HG03460 (cell line): ENCODE measurements around the gene ABR.

Experiments used
- ATAC-seq: cut with Tn5 transposase; IDR thresholded peaks from one replicate; pipeline ENCODE4 v1.9.1; 2021; ENCODE audit not compliant: unreplicated experiment

ABR gene

DNA sequence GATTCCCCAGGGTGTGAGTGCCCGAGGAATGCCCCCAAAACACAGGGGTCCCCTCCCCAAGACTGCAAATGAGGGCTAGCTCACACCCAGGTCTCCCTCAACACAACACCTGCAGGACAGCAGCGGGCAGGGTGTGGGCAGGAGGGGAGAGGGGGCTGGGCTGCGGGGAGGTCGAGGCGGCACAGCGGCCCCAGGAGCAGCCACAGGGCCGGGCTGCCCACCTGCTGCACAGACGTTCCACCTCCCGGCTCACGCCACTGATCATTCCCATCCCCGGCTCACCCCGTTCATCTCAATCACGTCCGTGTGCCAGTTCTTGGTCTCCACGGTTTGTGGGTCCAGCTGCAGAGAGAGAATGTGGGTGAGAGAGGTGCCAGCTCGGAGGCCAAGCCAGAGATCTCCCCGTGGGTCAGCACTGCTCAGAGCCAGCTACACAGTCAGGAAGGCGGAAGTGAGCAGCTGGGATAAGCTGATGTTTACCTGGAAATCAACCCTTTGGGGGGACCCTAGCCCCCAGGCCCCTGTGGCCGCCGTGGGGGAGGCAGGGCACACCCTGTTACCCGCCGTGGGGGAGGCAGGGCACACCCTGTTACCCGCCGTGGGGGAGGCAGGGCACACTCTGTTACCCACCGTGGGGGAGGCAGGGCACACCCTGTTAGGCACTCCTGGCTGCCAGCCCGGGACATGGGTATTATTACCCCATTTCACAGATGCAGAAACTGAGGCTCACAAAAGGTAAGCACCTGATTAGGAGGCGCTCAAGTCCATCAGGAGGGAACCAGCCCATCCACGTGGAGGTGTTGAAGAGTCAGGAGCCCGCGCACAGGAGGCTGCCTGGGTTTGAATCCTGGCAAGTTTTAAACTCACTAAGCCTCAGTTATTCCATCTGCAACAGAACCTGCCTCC, 166.7 kb downstream of the ABR start:
- ATAC-seq: no peak

DNA sequence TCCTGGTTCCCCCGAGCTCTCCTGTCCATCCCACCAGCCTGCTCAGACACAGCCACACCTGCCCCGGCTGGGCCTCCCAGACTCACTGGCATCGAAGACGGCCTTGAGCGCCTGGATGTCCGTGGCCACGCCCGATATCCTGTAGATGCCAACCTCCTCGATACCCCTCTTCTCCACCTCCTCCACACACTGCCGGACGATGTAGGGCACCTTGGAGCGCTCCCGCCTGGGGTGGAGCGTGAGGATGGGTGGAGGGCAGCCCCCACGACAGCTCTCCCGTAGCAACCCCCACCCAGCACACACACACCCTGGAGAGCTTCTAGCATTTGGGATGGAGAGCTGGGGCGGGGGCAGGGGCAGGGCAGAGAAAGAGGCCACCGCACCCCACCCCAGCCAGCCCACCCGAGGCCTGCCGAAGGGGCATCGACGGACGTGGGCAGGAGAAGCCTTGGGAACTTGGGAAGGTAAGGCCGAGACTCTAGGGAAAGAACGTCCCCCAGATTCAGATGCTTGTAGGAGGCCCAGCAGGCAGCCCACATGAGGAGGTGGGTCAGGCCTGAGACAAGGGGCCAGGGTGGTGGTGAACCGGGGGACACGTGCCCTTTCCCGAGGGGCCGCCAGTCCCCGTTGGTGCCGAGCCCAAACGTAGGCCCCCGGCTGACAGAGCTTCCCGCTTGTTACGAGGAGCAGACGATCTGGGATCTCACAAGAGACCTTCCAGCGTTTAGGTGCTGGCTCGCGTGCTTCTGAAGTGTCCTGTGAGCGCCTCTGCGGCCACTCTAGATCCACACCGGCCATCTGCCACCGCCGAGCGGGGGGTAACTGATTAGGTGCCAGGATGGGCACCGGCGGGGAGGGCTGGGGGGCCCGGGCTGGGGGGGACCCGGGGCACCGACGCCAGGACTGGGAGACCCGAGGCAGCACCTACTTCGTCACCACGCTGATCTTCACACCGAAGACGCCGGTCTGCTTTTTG, 167.7 kb downstream of the ABR start:
- no peak for ATAC-seq

DNA sequence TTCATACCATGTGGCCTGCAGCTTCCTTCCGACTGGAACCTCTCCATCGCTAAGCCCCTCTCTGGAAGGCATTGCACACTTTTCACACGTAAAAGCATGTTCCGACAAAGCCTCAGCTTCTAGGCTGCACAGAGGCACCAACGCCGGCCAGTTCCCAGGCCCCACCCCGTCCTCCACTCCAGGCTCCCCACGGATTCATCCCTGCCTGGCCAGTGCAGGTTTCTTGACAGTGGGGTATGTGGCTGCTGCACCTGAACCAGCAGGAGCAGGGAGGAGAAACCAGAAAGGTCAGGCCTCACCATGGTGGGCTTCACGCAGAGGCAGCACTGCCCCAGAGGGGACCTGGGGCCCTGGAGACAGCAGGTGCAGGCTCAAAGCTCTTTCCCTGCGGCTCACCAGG, 168.6 kb downstream of the ABR start:
- no peak for ATAC-seq

DNA sequence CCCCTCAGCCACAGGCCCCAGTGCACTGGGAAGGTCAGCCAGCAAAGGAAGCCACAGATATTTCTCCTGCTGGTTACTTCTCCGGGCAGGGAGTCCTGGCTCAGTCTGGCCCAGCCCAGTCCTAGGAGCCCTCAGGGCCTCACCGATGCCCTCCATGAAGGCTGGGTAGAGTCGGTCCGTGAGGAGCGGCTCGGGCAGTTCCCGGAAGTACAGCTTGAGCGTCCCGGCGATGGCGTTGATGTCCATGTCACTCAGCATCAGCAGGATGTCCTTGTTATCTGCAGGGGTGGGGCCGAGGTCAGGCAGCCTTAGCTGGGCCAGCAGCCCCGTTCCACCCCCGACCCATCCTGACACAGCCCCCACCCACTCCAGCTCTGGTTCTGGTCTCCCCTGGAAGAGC, 169.2 kb downstream of the ABR start:
- no peak for ATAC-seq

DNA sequence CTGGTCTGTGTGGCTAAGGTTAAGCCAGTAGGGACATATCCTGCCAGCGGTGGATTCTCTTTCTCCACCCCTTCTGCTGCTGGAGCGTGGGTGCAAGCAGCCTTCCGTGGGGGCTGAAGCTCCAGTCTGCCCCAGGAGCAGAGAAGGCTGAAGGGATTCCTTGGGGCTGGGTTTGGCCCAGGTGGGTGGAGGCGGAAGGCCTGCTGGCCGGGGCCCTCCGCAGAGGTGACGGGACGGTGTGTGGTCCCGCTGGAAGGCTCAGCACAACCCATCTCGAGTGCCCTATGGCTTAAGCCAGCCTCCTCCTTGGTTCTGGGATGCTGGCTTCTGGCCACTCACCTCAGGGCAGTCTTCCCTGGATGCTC, 169.7 kb downstream of the ABR start:
- no peak for ATAC-seq

DNA sequence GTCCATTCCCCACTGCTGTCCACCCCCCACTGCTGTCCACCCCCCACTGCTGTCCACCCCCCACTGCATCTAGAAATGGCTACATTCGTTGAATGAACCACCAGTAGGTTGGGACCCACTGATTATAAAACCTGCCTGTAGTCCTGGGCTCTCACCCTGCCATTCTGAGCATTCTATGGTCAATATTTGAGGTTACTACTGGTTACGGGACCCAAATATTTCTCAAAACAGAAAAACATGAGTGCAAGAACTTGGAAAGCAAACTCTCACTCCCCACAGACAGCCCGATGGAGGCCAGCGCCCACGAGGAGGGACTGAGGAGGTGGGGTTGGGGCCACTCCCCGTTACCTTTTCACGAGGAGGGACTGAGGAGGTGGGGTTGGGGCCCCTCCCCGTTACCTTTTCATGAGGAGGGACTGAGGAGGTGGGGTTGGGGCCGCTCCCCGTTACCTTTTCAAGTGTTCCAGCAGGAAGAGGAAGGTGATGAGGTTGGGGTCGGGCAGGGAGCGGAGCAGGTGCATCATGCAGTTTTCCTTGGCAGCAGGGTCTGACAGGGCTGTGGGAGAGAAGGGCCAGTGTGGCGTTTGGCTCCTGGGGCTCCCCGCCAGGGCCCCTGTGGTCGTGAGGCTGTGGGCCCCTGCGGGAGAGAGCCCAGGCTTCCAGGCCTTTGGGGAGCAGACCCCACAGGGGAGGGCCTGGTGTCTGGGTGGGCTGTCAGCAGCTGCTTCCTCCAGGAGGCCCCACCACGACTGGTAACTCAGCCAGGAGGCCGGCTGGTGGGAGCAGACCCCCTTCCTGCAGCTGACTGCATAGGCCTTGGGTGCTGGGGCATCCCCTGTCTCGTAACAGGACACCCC, 170.3 kb downstream of the ABR start:
- no peak for ATAC-seq

DNA sequence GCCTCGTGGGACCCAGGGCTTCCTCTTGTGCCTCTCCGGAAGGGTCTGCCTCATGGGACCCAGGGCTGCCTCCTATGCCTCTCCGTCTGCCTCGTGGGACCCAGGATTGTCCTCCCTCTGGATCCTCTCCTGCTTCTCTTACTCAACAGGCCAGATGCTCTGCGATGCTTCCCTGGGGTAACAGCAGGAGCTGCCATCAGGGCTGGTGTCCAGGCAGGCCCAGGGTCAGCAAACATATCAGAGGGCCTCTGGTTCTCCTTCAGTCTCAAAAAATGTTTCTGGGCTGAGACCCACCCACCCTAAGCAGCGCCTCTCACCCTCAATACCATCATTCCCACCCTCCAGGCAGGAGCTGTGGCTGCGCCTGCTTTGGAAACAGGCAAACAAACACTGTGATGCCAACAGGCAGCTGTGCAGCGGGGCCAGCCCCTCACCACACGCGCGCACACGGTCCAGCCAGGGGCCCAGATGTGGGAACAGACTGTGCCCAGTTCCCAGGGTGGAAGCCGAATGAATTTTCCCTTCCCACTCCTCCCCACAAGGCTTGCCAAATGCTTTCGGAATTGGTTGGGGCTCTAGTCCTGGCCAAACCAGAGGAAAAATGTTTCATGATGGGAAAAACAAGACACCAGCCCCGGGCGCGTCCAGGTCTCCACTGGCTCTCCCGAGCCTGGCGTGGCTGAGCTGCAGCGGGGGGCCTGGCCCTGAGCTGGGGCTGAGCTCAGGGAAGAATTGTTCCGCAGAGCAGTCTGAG, 171.6 kb downstream of the ABR start:
- no peak for ATAC-seq

DNA sequence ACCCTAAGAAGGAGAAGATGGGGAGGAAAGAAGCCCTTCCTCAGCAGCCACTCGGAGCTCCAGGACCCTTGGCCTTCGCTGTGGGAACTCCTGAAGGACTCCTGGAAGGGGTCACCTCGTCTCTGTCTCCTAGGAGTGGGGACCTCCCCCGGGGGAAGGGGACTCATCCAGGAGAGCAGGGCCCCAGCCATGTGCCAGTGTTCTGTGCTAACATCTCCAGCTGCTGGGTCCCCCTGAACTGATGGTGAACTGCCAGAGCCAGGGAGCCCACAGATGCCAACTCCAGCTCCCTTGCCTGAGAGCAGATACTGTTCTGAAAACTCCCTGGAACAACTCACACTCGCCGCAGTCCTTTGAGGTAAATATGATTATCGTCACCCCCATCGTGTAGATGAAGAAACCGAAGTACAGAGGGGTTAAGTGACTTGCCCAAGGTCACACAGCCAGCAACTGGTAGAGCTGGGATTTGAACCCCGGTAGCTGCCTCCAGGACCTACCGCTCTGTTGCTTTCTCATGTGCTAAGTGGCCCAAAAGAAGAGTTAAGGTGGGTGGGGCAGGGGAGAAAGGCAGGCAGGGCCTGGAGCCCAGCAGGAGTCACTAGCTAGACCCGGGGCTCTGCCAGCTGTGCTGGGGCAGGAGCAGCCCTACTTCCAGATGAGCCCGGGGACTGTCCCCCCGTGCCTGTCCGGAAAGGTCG, 172.3 kb downstream of the ABR start:
- ATAC-seq: no peak

DNA sequence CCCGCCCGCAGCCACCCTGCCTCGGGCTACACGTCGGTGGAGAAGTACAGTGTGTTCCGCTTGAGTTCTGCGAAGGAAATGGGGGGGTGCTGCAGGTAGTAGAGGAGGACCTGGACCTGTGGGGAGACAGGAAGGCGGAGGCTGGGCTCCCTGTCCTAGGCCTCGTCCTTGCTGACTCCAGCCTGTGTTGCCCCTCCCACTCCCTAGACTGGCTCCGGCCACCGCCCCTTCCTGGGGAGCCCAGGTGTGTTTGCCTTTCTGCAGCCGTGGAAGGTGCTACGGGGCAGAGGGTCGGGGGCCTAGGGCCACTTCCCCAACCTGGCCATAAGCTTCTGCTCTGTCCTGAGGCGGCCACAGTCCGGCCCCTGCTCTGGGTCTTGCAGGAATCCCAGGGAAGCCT, 173.7 kb downstream of the ABR start:
- no peak for ATAC-seq

DNA sequence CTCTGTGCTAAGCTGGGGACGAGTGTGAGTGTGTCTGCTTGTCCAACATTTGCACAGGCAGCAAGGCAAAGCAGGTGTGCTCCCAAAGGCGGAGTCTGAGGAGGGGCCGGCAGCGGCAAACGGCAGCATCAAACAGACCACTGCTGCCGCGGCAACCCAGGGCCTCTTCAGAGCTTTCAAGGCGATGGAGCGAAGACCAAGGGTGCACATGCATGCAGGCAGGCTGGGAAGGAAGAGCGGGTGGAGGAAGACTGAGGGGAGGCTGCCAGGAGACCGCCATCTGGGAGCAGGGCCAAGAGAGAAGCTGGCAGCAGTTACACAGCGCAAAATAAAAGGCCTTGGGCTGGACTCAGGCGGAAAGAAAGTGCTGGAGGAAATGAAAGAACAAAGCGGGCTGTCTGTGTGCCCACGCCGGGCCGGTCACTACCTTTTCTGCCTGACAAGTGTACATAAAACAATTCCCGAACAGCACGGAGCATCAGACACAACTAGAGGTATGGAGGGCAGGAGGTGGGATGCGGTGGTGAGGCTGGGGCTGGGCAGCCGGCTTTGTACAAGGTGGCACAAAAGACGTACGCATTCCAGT, 174.3 kb downstream of the ABR start:
- no peak for ATAC-seq

DNA sequence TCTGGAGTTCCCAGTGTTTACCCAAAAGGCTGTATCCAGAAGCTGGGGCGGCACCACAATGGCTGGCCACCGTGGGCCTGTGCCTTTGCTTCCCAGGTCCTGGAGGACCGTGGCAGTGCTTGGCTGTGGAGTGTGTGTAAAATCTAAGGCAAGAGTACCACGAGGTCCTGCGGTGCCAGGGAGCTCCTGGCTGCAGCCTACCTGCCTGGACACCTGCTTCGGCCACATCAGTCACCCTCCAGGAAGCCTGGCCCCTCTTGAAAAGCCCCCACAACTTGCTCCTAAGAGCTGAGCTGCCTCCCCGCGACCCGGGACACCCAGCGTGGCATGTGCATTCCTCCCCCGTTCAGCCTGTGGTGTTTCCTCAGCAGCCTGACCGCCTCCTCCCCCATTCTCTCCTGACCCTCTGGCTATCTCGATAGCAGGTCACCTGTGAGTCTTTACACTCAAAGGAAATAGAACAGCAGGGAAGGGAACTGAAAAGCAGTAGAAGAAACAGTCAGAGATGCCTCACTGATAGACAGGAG, 174.9 kb downstream of the ABR start:
- ATAC-seq: no peak

DNA sequence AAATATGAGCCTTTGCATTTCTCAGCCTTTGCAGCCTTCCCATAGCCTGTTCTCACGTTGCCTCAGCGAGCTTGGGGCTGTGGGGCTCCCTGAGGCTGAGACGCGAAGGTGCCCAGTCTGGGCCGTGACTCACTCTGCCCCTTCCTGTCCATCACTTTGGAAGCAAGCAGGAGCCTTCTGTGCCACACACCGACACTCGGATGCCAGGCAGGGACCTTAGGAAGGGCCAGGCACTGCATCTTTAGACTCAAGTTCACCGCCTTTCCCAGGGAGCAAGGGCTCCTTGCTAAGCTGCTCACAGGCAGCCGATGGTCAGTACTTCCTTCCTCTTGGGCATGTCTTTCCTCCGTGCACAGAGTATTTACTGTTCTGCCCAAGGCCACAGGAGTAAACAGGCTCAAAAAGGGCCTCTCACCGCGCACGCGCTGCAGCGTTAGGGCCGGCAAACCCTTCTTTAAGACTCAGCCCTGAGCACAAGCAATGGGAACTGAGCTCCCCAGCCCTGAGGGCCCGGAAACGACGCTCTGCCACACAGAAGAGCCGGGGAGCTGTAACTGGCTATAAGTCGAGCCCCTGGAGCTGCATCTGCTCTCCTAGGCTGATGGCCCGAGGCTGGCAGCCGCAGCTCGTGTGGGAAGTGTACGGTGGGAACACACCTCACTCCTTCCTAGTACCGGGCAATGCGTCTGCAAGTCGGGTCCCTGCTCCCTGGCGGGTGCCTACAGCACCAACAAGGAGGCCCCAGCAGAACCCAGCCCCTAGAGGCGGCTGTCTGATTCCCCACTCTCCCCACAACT, 175.6 kb downstream of the ABR start:
- ATAC-seq: no peak

DNA sequence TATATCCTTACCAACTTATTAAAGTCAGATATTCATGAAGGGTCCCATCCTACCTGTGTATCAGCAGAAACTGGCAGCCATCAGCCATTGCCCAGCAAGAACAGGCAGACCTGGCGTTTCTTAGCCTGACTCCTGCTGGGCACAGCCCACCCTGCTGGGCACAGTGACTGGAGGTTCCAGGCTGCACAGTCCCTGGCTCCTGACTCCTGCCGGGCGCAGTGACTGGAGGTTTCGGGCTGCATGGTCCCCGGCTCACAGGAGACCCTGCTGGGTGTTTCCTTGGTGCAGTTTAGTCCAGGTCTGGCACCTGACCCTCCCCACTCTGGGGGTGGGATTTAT, 176.2 kb downstream of the ABR start:
- no peak for ATAC-seq

DNA sequence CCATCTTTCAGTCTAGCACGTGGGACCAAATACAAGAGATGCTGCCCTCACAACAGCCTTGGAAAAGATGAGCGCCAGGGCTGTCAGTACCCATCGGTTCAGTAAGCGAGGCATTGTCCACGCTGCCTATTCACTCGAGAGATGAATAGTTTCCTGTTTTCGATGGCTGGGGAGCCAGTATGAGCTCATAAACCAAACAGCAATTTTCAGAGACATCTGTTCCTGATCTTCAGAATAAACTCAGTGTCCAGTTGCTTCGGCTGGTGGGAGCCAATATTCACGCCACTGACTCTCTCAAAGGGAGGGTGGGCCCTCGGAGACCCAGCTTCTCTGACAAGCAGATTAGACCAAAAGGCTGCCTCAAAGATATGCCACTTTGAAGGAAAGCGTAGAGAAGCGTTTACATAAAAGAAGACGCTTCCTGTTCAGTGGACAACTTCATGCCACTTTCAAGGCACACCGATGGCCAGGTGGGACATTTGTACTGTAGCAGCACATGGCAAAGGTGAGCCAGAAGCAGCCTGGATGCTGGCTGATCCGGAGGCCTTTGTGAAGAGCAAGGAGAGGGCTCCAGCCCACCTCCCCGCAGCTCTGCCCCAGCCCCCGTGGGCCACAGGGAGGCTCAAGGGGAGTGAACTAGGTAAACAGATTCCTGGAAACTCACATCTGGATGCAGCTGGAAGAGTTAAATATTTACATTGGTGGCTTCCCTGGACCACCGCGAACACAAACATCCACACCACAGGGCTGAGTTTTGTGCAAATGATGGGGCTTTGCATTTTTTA, 176.8 kb downstream of the ABR start:
- ATAC-seq: no peak

DNA sequence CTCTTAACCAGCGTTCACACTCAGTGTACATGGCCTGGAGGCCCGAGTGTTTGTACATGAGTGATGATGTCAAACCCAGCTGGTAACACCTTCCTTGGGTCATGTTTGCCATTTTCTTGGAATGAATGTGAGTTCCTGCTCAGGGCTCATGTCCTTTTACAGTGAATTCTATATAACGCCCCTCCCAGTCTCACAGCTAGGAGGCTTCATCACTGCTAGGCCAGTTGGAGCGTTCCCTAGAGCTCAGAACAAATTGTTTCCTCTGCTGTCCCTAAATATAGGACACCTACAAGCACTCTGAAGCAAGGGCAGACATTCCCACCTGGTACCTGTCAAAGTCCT, 177.4 kb downstream of the ABR start:
- no peak for ATAC-seq

DNA sequence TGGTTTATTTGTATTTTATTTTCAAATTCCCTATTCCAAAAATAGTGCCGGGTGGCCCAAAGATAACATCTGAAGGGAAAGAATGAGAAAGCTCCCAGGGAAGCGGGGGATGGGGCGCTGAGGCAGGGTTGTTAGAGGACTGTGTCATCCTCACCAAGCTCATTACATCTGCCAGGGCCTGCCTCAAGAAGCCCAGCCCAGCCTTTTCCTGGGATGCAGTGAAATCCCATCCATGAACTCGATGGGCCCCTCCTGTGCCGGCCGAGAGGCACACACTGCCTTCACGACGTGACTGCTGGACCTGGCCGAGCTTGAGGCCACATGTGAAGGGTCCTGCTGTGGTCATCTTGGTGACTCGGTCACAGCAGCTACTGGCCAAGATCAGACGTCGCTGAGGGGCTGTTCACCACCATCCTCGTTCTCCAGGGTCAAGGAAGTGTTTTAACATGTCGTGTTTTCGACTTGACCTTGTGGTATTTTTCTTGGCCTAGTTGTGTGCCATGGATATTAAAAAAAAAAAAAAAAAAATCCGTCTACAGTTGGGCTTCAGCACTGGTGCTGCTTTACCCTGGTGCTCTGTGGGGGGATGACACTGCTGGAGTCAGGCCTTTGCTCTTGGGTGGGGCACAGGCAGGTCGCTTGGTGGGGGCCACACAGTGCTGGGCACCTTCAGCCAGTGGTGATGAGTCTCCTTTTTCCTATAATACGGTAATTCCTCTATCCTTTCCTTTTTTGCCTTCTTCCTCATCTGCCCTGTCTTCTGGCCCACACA, 178.0 kb downstream of the ABR start:
- no peak for ATAC-seq
